T-helper 1 cell (primary cell): ENCODE data around the gene IGFBP1.

ENCODE experiments used
- DNase-seq, 5 donors: peaks; one replicate each; pipeline ENCODE4 v3.0.0-alpha.2; 2012 to 2020

Gene IGFBP1

DNA sequence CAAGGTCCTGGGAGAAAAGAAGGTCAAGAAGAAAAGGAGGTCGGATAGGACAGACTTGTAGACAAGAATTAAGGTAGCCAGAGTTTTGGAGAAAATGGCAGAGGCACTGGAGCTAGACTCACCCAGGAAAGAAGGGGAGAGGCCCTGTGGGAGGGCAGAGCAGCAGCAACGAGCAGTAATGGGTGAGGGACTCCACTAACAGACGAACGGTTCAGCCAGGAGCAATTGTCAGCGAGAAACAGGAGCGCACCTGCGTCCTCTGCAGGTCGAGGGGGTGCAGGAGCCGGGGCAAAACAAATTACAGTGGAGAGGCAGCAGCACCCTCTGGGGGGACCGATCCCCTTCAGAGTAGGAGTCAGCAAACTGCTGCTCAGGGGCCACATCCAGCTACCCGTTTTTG, 51.3 kb downstream of the IGFBP1 start:
- no peak for DNase-seq

DNA sequence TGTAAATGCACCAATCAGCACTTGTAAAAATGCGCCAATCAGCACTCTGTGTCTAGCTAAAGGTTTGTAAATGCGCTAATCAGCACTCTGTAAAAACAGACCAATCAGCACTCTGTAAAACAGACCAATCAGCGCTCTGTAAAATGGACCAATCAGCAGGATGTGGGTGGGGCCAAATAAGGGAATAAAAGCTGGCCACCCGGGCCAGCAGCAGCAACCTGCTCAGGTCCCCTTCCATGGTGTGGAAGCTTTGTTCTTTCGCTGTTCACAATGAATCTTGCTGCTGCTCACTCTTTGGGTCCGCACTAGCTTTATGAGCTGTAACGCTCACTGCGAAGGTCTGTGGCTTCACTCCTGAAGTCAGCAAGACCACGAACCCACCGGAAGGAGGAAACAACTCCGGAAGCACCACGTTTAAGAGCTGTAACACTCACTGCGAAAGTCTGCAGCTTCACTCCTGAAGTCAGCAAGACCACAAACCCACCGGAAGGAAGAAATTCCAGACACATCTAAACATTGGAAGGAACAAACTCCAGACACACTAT, 52.0 kb downstream of the IGFBP1 start:
- peak in 1 of 5 donors; percentile 61 for DNase-seq

DNA sequence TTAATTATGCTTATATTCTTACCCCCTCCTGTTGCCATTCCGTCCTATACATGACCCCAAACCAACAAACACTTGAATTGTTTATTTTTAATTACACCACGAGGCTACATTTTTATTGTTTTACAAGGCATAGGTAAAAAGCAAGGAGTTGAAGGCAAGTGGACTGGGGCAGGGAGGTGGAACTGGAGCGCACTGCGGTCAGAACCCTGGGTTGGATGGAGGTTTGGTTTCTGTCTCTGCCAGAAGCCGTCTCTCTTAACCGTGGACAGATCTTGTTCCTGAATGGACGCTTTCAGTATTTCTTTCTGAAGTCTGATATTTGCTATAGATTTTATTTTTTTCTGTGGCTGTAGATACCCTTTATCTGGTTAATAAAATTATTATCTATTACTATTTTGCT, 52.7 kb downstream of the IGFBP1 start:
- DNase-seq, result no peak
